ENCODE data around the gene DCANP1. TPM values are rescaled to one million over a fixed set of nuclear protein-coding genes. Genes with fewer than 3 reads are reported as not detected.
A peak's percentile ranks its signal among the peaks of the same experiment; 100 is the strongest.
"Not testable (repeated sequence)": the region's sequence is repeated elsewhere in the genome, so short reads cannot be mapped to it uniquely, and the experiment has no call there.

Gene DCANP1, protein sequence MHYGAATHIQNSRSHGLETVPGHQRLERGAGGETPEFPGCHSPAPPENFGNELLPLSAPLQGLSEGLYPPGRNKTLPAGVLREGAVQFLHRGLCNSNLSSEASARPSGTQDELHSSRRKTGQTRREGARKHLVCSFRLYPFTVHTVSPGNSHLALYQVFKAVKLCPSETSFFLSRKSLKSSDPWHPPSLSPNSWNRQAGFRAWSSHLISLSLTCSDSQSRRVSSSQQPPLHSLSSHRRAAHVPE
- not detected in 2 replicates for total RNA-seq

DNA sequence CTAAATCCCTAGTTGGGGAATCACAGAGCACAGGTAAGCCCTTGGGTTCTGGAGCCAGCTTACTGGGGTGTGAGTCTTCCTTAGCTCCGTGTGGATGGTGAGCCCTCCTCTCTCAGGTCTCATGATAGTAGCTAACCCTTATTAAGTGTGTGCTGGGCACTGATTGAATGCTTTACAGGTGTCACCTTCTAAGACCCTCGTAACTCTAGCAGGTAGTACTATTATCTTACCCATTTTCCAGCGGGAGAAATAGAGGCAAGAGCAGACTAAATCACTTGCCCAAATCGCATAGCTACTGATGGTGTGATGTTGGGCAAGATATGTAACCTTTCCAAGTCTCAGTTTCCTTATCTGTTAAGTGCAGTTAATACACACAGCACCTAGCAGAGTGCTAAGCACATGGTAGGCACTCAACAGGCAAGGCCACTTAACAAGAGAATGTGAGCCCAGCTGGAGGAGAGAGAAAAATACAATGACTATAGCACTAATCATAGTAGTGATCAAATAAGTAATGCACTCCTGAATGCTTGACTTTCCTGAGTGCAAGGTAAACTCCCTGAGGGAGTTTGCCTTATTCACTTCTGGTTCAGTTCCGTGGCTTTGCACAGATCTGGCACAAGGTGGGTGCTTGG is at the start of gene DCANP1:
Gene DCANP1, minus strand, starts transcription at position 51 of the 632 bp plus-strand sequence. CDS start 240 bp downstream, outside the sequence.
- Histone ChIP-seq H3K4me3 (ENCODE audit: insufficient read depth, low read length) (no peak within 1 kb of the TSS), H2AFZ (ENCODE audit: low read length) (no peak within 1 kb of the TSS), H3K36me3 (ENCODE audit: insufficient read depth, low read length) (no peaks in the 10 kb centered on the region), H3K4me1 (ENCODE audit: insufficient read depth, low read length) (peaks cover 6% of the 10 kb centered on the region), H3K27me3 (ENCODE audit: insufficient read depth, low read length) (peaks cover 17% of the 10 kb centered on the region), H4K20me1 (ENCODE audit: insufficient read depth, low read length) (no peaks in the 10 kb centered on the region), H3K79me2 (ENCODE audit: insufficient read depth, low read length) (no peaks in the 10 kb centered on the region), H3K4me2 (ENCODE audit: insufficient read depth, low read length) (no peak within 1 kb of the TSS), H3K9me3 (ENCODE audit: low read depth, low read length) (peaks cover 2% of the 10 kb centered on the region), H3K27ac (ENCODE audit: low read depth, low read length) (no peak within 1 kb of the TSS)
- DNase-seq (ENCODE audit: insufficient read length, low spot score, missing footprints), result no peak
- no peak for TF ChIP-seq CTCF (IDR thresholded peaks at IDR 0.05; ENCODE audit: extremely low read depth, low read depth, low read length)

DNA sequence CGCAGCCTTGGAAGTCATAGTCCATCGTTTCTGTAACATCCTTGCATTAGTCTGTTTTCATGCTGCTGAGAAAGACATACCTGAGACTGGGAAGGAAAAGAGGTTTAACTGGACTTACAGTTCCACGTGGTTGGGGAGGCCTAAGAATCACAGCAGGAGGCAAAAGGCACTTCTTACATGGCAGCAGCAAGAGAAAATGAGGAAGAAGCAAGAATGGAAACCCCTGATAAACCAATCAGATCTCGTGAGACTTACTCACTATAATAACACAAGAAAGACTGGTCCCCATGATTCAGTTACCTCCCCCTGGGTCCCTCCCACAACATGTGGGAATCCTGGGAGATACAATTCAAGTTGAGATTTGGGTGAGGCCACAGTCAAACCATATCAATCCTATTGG is 48.4 kb upstream of the DCANP1 start:
- not testable (repeated sequence) for H2AFZ ChIP-seq (ENCODE audit: low read length); H3K4me3 ChIP-seq (ENCODE audit: insufficient read depth, low read length); H3K79me2 ChIP-seq (ENCODE audit: insufficient read depth, low read length); H3K27me3 ChIP-seq (ENCODE audit: insufficient read depth, low read length); H4K20me1 ChIP-seq (ENCODE audit: insufficient read depth, low read length); DNase-seq (ENCODE audit: insufficient read length, low spot score, missing footprints); H3K4me2 ChIP-seq (ENCODE audit: insufficient read depth, low read length); H3K9me3 ChIP-seq (ENCODE audit: low read depth, low read length); H3K36me3 ChIP-seq (ENCODE audit: insufficient read depth, low read length); H3K27ac ChIP-seq (ENCODE audit: low read depth, low read length)
- H3K4me1 ChIP-seq (ENCODE audit: insufficient read depth, low read length), result peaks cover 20% of the 10 kb centered on the region

- TF ChIP-seq CTCF (IDR thresholded peaks at IDR 0.05; ENCODE audit: extremely low read depth, low read depth, low read length), result no peak
- Histone ChIP-seq H3K36me3 (ENCODE audit: insufficient read depth, low read length) (no peaks in the 10 kb centered on the region), H4K20me1 (ENCODE audit: insufficient read depth, low read length) (no peaks in the 10 kb centered on the region), H2AFZ (ENCODE audit: low read length) (peak overlapping the region; percentile 75), H3K27me3 (ENCODE audit: insufficient read depth, low read length) (peaks cover 13% of the 10 kb centered on the region), H3K9me3 (ENCODE audit: low read depth, low read length) (no peaks in the 10 kb centered on the region), H3K27ac (ENCODE audit: low read depth, low read length) (peak overlapping the region; percentile 62), H3K79me2 (ENCODE audit: insufficient read depth, low read length) (no peaks in the 10 kb centered on the region), H3K4me2 (ENCODE audit: insufficient read depth, low read length) (peak overlapping the region; percentile 36), H3K4me3 (ENCODE audit: insufficient read depth, low read length) (no peak overlapping the region), H3K4me1 (ENCODE audit: insufficient read depth, low read length) (peaks cover 26% of the 10 kb centered on the region)
- no peak for DNase-seq (ENCODE audit: insufficient read length, low spot score, missing footprints)
These were observed 47.0 kb upstream of the DCANP1 start for GRCh38 chr5:135494196-135494595.

DNA sequence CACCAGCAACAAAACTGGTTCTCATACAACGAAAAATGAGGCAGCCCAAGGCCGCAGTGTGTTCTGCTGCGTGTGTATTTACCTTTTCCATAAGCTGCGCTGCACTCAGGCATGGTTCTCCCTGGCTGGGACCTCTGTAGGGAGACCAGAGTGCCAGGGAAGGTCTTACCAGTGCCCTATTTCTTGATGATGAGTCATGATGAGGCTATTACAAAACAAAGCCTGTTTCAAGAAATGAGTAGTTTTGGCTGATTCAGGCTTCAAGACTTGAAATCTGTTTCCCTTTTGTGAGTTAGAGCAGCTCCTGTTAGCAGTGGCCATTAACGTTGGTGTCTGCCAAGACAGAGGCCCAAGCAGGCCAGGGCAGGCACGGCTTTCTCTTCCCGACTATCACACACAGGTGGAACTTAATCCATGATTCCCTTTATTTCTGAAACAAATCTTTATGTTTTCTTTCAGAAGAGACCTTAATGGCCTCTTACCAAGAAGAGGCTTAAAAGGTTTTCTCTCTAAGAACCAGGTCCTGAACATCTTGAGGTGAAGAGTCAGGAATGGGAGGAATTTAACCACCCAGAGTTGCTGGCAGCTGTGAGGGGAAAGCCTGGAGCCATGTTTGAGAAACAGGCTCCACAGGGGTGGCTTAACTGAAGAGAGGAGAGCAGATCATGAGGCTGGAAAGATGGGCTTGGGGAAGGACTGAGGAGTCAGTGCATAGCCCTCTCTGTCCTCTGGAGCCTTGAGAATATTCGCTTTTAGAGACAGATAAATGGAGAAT is 46.4 kb upstream of the DCANP1 start:
- Histone ChIP-seq H3K79me2 (ENCODE audit: insufficient read depth, low read length) (no peaks in the 10 kb centered on the region), H3K4me1 (ENCODE audit: insufficient read depth, low read length) (peaks cover 28% of the 10 kb centered on the region), H3K27ac (ENCODE audit: low read depth, low read length) (peak overlapping the region; percentile 62), H3K4me3 (ENCODE audit: insufficient read depth, low read length) (no peak overlapping the region), H4K20me1 (ENCODE audit: insufficient read depth, low read length) (no peaks in the 10 kb centered on the region), H2AFZ (ENCODE audit: low read length) (peak overlapping the region; percentile 75), H3K27me3 (ENCODE audit: insufficient read depth, low read length) (peaks cover 15% of the 10 kb centered on the region), H3K36me3 (ENCODE audit: insufficient read depth, low read length) (no peaks in the 10 kb centered on the region), H3K9me3 (ENCODE audit: low read depth, low read length) (no peaks in the 10 kb centered on the region), H3K4me2 (ENCODE audit: insufficient read depth, low read length) (peak overlapping the region; percentile 36)
- no peak for TF ChIP-seq CTCF (IDR thresholded peaks at IDR 0.05; ENCODE audit: extremely low read depth, low read depth, low read length)
- peak; percentile 97 for DNase-seq (ENCODE audit: insufficient read length, low spot score, missing footprints)

Measured in osteoblast (primary cell).